Liver (tissue), 9 donors: Measurements from ENCODE around the gene TUNAR. TPM values are rescaled to one million over a fixed set of nuclear protein-coding genes. Genes with fewer than 3 reads are reported as not detected.

Source experiments
- DNase-seq: peaks from one replicate; pipeline ENCODE4 v3.0.0-alpha.2; 2017; ENCODE audit warnings: low spot score
- H3K27ac ChIP-seq, 2 donors: one replicate each; pipeline ENCODE4 v1.7.0; 2013; ENCODE audit warnings: inconsistent platforms in 2 of 2, low read length in 2 of 2, control low read depth in 1 of 2, low read depth in 1 of 2, mild to moderate bottlenecking in 1 of 2
- H3K27me3 ChIP-seq, 4 donors: one replicate each; pipeline versions ENCODE4 v1.6.1 to v1.7.0; 2013; ENCODE audit warnings: low read length in 3 of 4, inconsistent platforms in 1 of 4, mild to moderate bottlenecking in 1 of 4, moderate library complexity in 1 of 4; ENCODE audit not compliant: control insufficient read depth in 4 of 4, insufficient read depth in 4 of 4
- H3K36me3 ChIP-seq, 4 donors: one replicate each; pipeline versions ENCODE4 v1.6.1 to v1.7.0; 2013; ENCODE audit warnings: low read length in 3 of 4, mild to moderate bottlenecking in 3 of 4, low read depth in 1 of 4, moderate library complexity in 1 of 4; ENCODE audit not compliant: control insufficient read depth in 4 of 4, insufficient read depth in 3 of 4
- H3K4me1 ChIP-seq, 4 donors: one replicate each; pipeline versions ENCODE4 v1.6.1 to v1.7.0; 2013; ENCODE audit warnings: low read length in 3 of 4, mild to moderate bottlenecking in 3 of 4, moderate library complexity in 1 of 4; ENCODE audit not compliant: control insufficient read depth in 4 of 4, insufficient read depth in 4 of 4
- H3K4me3 ChIP-seq, 3 donors: one replicate each; pipeline versions ENCODE4 v1.6.1 to v1.7.0; 2013; ENCODE audit warnings: low read length in 3 of 3, control low read depth in 1 of 3, low read depth in 1 of 3, mild to moderate bottlenecking in 1 of 3
- H3K9ac ChIP-seq, 2 donors: one replicate each; pipeline ENCODE4 v1.7.0; 2013; ENCODE audit warnings: low read length in 2 of 2, mild to moderate bottlenecking in 2 of 2, moderate library complexity in 2 of 2, control low read depth in 1 of 2, low read depth in 1 of 2
- H3K9me3 ChIP-seq, 4 donors: one replicate each; pipeline versions ENCODE4 v1.6.1 to v1.7.0; 2013; ENCODE audit warnings: low read length in 3 of 4; ENCODE audit not compliant: control insufficient read depth in 4 of 4
- ATF3 ChIP-seq: IDR thresholded peaks from 2 replicates; pipeline ENCODE4 v1.6.1; 2016; ENCODE audit warnings: antibody characterized with exemption
- EGR1 ChIP-seq, 2 donors: IDR thresholded peaks; 2 replicates each; pipeline ENCODE4 v1.6.1; 2016 to 2018; ENCODE audit warnings: antibody characterized with exemption in 2 of 2, low read depth in 2 of 2
- FOXA1 ChIP-seq: IDR thresholded peaks from 2 replicates; pipeline ENCODE4 v1.6.1; 2016; ENCODE audit warnings: antibody characterized with exemption
- HNF4A ChIP-seq, 2 donors: conservative IDR thresholded peaks; 2 replicates each; pipeline ENCODE4 v1.6.1; 2016; ENCODE audit warnings: antibody characterized with exemption in 2 of 2, mild to moderate bottlenecking in 2 of 2
- JUND ChIP-seq, 2 donors: IDR thresholded peaks; 2 replicates each; pipeline ENCODE4 v1.6.1; 2016; ENCODE audit warnings: antibody characterized with exemption in 2 of 2
- MAX ChIP-seq: IDR thresholded peaks from 2 replicates; pipeline ENCODE4 v1.6.1; 2016; ENCODE audit warnings: antibody characterized with exemption
- NR2F2 ChIP-seq: IDR thresholded peaks from 2 replicates; pipeline ENCODE4 v1.6.1; 2016; ENCODE audit warnings: antibody characterized with exemption
- RAD21 ChIP-seq, 2 donors: IDR thresholded peaks; 2 replicates each; pipeline ENCODE4 v1.6.1; 2016; ENCODE audit warnings: antibody characterized with exemption in 2 of 2, mild to moderate bottlenecking in 2 of 2
- RXRA ChIP-seq, 2 donors: IDR thresholded peaks; 2 replicates each; pipeline ENCODE4 v1.6.1; 2017 to 2018; ENCODE audit warnings: antibody characterized with exemption in 2 of 2, mild to moderate bottlenecking in 1 of 2
- SP1 ChIP-seq: IDR thresholded peaks from 2 replicates; pipeline ENCODE4 v1.6.1; 2018; ENCODE audit warnings: antibody characterized with exemption, mild to moderate bottlenecking
- TAF1 ChIP-seq: conservative IDR thresholded peaks from 2 replicates; pipeline ENCODE4 v1.6.1; 2016; ENCODE audit warnings: antibody characterized with exemption, mild to moderate bottlenecking
- YY1 ChIP-seq: IDR thresholded peaks from 2 replicates; pipeline ENCODE4 v1.6.1; 2016; ENCODE audit warnings: antibody characterized with exemption, mild to moderate bottlenecking
- ZBTB33 ChIP-seq: IDR thresholded peaks from 2 replicates; pipeline ENCODE4 v1.6.1; 2016; ENCODE audit warnings: antibody characterized with exemption
- WGBS: extraction: QIAGEN DNeasy Blood & Tissue Kit; methylation state at CpG from one replicate; pipeline ENCODE4 v1.1.7; 2013; 5-methylcytosine and 5-hydroxymethylcytosine counted together
- polyA plus RNA-seq, 2 donors: library from polyadenylated mRNA; stranded (reverse) in 1 of 2; unstranded in 1 of 2; fragments of 200-250 nt in 1 of 2; fragments of >200 nt in 1 of 2; fragmentation: Nextera tagmentation in 1 of 2; extraction: Ambion mirVana in 1 of 2; gene quantifications; one replicate each; pipeline versions ENCODE4 v1.2.1 to v1.2.3, GENCODE V29; 2013 to 2015
- total RNA-seq, 2 donors: library from RNA; depleted of rRNA; stranded (reverse); fragments of >200 nt; gene quantifications; one replicate each; pipeline ENCODE4 v1.2.3, GENCODE V29; 2014
- TF ChIP-seq, protein P1 (sequence below): IDR thresholded peaks from 2 replicates; pipeline ENCODE4 v1.6.1; 2016; ENCODE audit warnings: antibody characterized with exemption, mild to moderate bottlenecking
- donor health status: healthy.
- donor health status: healthy.
- donor health status: healthy.
- donor health status: healthy.
- donor health status: healthy.

TUNAR gene
- total and polyA plus RNA-seq, 4 donors = 0.14 TPM; not detected in 3

DNA sequence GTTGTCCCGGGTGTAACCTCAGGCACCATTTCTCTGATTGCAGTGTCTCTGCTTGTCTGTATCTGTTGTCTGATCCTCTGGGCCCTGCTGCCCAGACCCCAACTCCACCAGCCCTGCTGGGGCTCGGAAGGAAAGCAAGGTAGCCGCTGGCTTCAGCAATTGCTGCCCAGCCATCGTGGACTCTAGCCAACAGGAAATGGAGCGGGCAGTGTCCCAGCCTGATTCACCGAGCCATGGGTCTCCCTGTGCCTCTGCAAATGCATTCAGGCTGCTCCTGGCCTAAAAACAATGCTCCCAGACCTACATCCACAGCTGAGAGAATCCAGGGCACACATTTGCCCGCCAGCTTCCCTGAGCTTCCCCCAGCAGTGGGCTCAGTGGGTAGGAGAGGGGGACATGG is 9.2 kb downstream of the TUNAR start:
- Histone ChIP-seq H3K4me1 (no peaks in the 10 kb centered on the region), H3K27ac (no peak overlapping the region), H3K27me3 (peaks cover 0 to 2% (median 0%) of the 10 kb centered on the region in 4 donors), H3K4me3 (no peak overlapping the region), H3K9ac (no peak overlapping the region), H3K36me3 (no peaks in the 10 kb centered on the region), H3K9me3 (no peaks in the 10 kb centered on the region)
- no peak for DNase-seq
- WGBS = 74% methylated on average over 7 of the region's 7 CpGs
- no peak for TF ChIP-seq FOXA1
- TF ChIP-seq ZBTB33 = no peak
- no peak for TF ChIP-seq JUND (IDR thresholded peaks at IDR 0.05)
- TF ChIP-seq ATF3 = no peak
- no peak for TF ChIP-seq RAD21 (IDR thresholded peaks at IDR 0.05)
- TF ChIP-seq TAF1 = no peak
- no peak for TF ChIP-seq MAX
- no peak for TF ChIP-seq SP1
- TF ChIP-seq NR2F2 = no peak
- TF ChIP-seq RXRA (IDR thresholded peaks at IDR 0.05) = no peak

- peaks cover 0 to 2% (median 0%) of the 10 kb centered on the region in 4 donors for H3K27me3 ChIP-seq
- no peak overlapping the region for H3K4me3 ChIP-seq
- WGBS = 58% methylated on average over 7 of the region's 7 CpGs
- no peaks in the 10 kb centered on the region for H3K4me1 ChIP-seq
- H3K27ac ChIP-seq = no peak overlapping the region
- no peaks in the 10 kb centered on the region for H3K36me3 ChIP-seq
- TF ChIP-seq SP1 (no peak), ATF3 (no peak), FOXA1 (no peak), RXRA (IDR thresholded peaks at IDR 0.05) (no peak), HNF4A (conservative IDR thresholded peaks at IDR 0.05) (no peak), YY1 (no peak), EGR1 (IDR thresholded peaks at IDR 0.05; ENCODE audit: low read depth in 2 of 2) (no peak), RAD21 (IDR thresholded peaks at IDR 0.05) (no peak), ZBTB33 (no peak)
- TF ChIP-seq, protein P1, sequence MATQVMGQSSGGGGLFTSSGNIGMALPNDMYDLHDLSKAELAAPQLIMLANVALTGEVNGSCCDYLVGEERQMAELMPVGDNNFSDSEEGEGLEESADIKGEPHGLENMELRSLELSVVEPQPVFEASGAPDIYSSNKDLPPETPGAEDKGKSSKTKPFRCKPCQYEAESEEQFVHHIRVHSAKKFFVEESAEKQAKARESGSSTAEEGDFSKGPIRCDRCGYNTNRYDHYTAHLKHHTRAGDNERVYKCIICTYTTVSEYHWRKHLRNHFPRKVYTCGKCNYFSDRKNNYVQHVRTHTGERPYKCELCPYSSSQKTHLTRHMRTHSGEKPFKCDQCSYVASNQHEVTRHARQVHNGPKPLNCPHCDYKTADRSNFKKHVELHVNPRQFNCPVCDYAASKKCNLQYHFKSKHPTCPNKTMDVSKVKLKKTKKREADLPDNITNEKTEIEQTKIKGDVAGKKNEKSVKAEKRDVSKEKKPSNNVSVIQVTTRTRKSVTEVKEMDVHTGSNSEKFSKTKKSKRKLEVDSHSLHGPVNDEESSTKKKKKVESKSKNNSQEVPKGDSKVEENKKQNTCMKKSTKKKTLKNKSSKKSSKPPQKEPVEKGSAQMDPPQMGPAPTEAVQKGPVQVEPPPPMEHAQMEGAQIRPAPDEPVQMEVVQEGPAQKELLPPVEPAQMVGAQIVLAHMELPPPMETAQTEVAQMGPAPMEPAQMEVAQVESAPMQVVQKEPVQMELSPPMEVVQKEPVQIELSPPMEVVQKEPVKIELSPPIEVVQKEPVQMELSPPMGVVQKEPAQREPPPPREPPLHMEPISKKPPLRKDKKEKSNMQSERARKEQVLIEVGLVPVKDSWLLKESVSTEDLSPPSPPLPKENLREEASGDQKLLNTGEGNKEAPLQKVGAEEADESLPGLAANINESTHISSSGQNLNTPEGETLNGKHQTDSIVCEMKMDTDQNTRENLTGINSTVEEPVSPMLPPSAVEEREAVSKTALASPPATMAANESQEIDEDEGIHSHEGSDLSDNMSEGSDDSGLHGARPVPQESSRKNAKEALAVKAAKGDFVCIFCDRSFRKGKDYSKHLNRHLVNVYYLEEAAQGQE = no peak
- no peaks in the 10 kb centered on the region for H3K9me3 ChIP-seq
- H3K9ac ChIP-seq = no peak overlapping the region
- no peak for DNase-seq
Measured at GRCh38 chr14:95886366-95887056, 9.9 kb downstream of the TUNAR start.
